ENCODE results near the gene MRPL55.

Gene MRPL55

GRCh38 chr1:228073061-228073856, 35.8 kb downstream of the MRPL55 start:
- H3K27ac ChIP-seq (ENCODE audit: low read depth, low read length): no peak overlapping the region
- H3K9ac ChIP-seq (ENCODE audit: low read depth, low read length): no peak overlapping the region
- 85% methylated on average over 23 of the region's 23 CpGs for WGBS
- H3K4me3 ChIP-seq (ENCODE audit: low read length): no peak overlapping the region
- H3K27me3 ChIP-seq (ENCODE audit: insufficient read depth, low read length): peaks cover 98% of the 10 kb centered on the region
- H3K9me3 ChIP-seq (ENCODE audit: insufficient read depth, low read depth, low read length): no peaks in the 10 kb centered on the region
- H3K4me1 ChIP-seq (ENCODE audit: insufficient read depth, low read length): no peaks in the 10 kb centered on the region
- no peaks in the 10 kb centered on the region for H3K36me3 ChIP-seq (ENCODE audit: insufficient read depth, low read length)

GRCh38 chr1:228072658-228073043, 36.4 kb downstream of the MRPL55 start:
- peaks cover 99% of the 10 kb centered on the region for H3K27me3 ChIP-seq (ENCODE audit: insufficient read depth, low read length)
- H3K27ac ChIP-seq (ENCODE audit: low read depth, low read length): no peak overlapping the region
- no peak overlapping the region for H3K9ac ChIP-seq (ENCODE audit: low read depth, low read length)
- H3K4me3 ChIP-seq (ENCODE audit: low read length): no peak overlapping the region
- no peaks in the 10 kb centered on the region for H3K9me3 ChIP-seq (ENCODE audit: insufficient read depth, low read depth, low read length)
- WGBS: 84% methylated on average over 5 of the region's 5 CpGs
- H3K4me1 ChIP-seq (ENCODE audit: insufficient read depth, low read length): no peaks in the 10 kb centered on the region
- H3K36me3 ChIP-seq (ENCODE audit: insufficient read depth, low read length): no peaks in the 10 kb centered on the region

GRCh38 chr1:228071839-228072657, 37.1 kb downstream of the MRPL55 start:
- Histone ChIP-seq H3K9ac (ENCODE audit: low read depth, low read length) (no peak overlapping the region), H3K27me3 (ENCODE audit: insufficient read depth, low read length) (peaks cover 99% of the 10 kb centered on the region), H3K4me1 (ENCODE audit: insufficient read depth, low read length) (no peaks in the 10 kb centered on the region), H3K27ac (ENCODE audit: low read depth, low read length) (no peak overlapping the region), H3K36me3 (ENCODE audit: insufficient read depth, low read length) (no peaks in the 10 kb centered on the region), H3K4me3 (ENCODE audit: low read length) (no peak overlapping the region), H3K9me3 (ENCODE audit: insufficient read depth, low read depth, low read length) (no peaks in the 10 kb centered on the region)
- WGBS: 76% methylated on average over 7 of the region's 7 CpGs

- H3K9ac ChIP-seq (ENCODE audit: low read depth, low read length): no peak overlapping the region
- no peaks in the 10 kb centered on the region for H3K36me3 ChIP-seq (ENCODE audit: insufficient read depth, low read length)
- no peaks in the 10 kb centered on the region for H3K9me3 ChIP-seq (ENCODE audit: insufficient read depth, low read depth, low read length)
- no peaks in the 10 kb centered on the region for H3K4me1 ChIP-seq (ENCODE audit: insufficient read depth, low read length)
- H3K27me3 ChIP-seq (ENCODE audit: insufficient read depth, low read length): peaks cover 98% of the 10 kb centered on the region
- H3K4me3 ChIP-seq (ENCODE audit: low read length): no peak overlapping the region
- 66% methylated on average over 3 of the region's 3 CpGs for WGBS
- H3K27ac ChIP-seq (ENCODE audit: low read depth, low read length): no peak overlapping the region
These were observed 38.2 kb downstream of the MRPL55 start for GRCh38 chr1:228070851-228071250.

GRCh38 chr1:228070173-228070572, 38.9 kb downstream of the MRPL55 start:
- no peak overlapping the region for H3K4me3 ChIP-seq (ENCODE audit: low read length)
- no peak overlapping the region for H3K9ac ChIP-seq (ENCODE audit: low read depth, low read length)
- no peaks in the 10 kb centered on the region for H3K4me1 ChIP-seq (ENCODE audit: insufficient read depth, low read length)
- no peak overlapping the region for H3K27ac ChIP-seq (ENCODE audit: low read depth, low read length)
- no peaks in the 10 kb centered on the region for H3K9me3 ChIP-seq (ENCODE audit: insufficient read depth, low read depth, low read length)
- 56% methylated on average over 2 of the region's 2 CpGs for WGBS
- H3K27me3 ChIP-seq (ENCODE audit: insufficient read depth, low read length): peaks cover 98% of the 10 kb centered on the region
- H3K36me3 ChIP-seq (ENCODE audit: insufficient read depth, low read length): no peaks in the 10 kb centered on the region

GRCh38 chr1:228068359-228068758, 40.7 kb downstream of the MRPL55 start:
- peaks cover 96% of the 10 kb centered on the region for H3K27me3 ChIP-seq (ENCODE audit: insufficient read depth, low read length)
- no peak overlapping the region for H3K27ac ChIP-seq (ENCODE audit: low read depth, low read length)
- H3K4me3 ChIP-seq (ENCODE audit: low read length): no peak overlapping the region
- 77% methylated on average over 7 of the region's 7 CpGs for WGBS
- H3K36me3 ChIP-seq (ENCODE audit: insufficient read depth, low read length): no peaks in the 10 kb centered on the region
- H3K4me1 ChIP-seq (ENCODE audit: insufficient read depth, low read length): no peaks in the 10 kb centered on the region
- H3K9me3 ChIP-seq (ENCODE audit: insufficient read depth, low read depth, low read length): no peaks in the 10 kb centered on the region
- no peak overlapping the region for H3K9ac ChIP-seq (ENCODE audit: low read depth, low read length)

GRCh38 chr1:228066891-228067654, 42.0 kb downstream of the MRPL55 start:
- Histone ChIP-seq H3K9me3 (ENCODE audit: insufficient read depth, low read depth, low read length) (no peaks in the 10 kb centered on the region), H3K4me1 (ENCODE audit: insufficient read depth, low read length) (no peaks in the 10 kb centered on the region), H3K9ac (ENCODE audit: low read depth, low read length) (no peak overlapping the region), H3K36me3 (ENCODE audit: insufficient read depth, low read length) (no peaks in the 10 kb centered on the region), H3K4me3 (ENCODE audit: low read length) (no peak overlapping the region), H3K27ac (ENCODE audit: low read depth, low read length) (no peak overlapping the region), H3K27me3 (ENCODE audit: insufficient read depth, low read length) (peaks cover 96% of the 10 kb centered on the region)
- WGBS: 72% methylated on average over 10 of the region's 10 CpGs

GRCh38 chr1:228066416-228066815, 42.7 kb downstream of the MRPL55 start:
- no peaks in the 10 kb centered on the region for H3K36me3 ChIP-seq (ENCODE audit: insufficient read depth, low read length)
- H3K9me3 ChIP-seq (ENCODE audit: insufficient read depth, low read depth, low read length): no peaks in the 10 kb centered on the region
- 61% methylated on average over 4 of the region's 4 CpGs for WGBS
- peaks cover 96% of the 10 kb centered on the region for H3K27me3 ChIP-seq (ENCODE audit: insufficient read depth, low read length)
- H3K9ac ChIP-seq (ENCODE audit: low read depth, low read length): no peak overlapping the region
- no peak overlapping the region for H3K4me3 ChIP-seq (ENCODE audit: low read length)
- H3K4me1 ChIP-seq (ENCODE audit: insufficient read depth, low read length): no peaks in the 10 kb centered on the region
- H3K27ac ChIP-seq (ENCODE audit: low read depth, low read length): no peak overlapping the region

- WGBS: 85% methylated on average over 15 of the region's 15 CpGs
- Histone ChIP-seq H3K27me3 (ENCODE audit: insufficient read depth, low read length) (peaks cover 96% of the 10 kb centered on the region), H3K36me3 (ENCODE audit: insufficient read depth, low read length) (no peaks in the 10 kb centered on the region)
These were observed 43.4 kb downstream of the MRPL55 start for GRCh38 chr1:228065543-228066347.

GRCh38 chr1:228064741-228065542, 44.2 kb downstream of the MRPL55 start:
- WGBS: 74% methylated on average over 15 of the region's 15 CpGs
- H3K4me1 ChIP-seq (ENCODE audit: insufficient read depth, low read length): no peaks in the 10 kb centered on the region
- H3K9ac ChIP-seq (ENCODE audit: low read depth, low read length): no peak overlapping the region
- H3K27me3 ChIP-seq (ENCODE audit: insufficient read depth, low read length): peaks cover 96% of the 10 kb centered on the region
- no peak overlapping the region for H3K27ac ChIP-seq (ENCODE audit: low read depth, low read length)
- H3K4me3 ChIP-seq (ENCODE audit: low read length): no peak overlapping the region
- H3K36me3 ChIP-seq (ENCODE audit: insufficient read depth, low read length): no peaks in the 10 kb centered on the region
- no peaks in the 10 kb centered on the region for H3K9me3 ChIP-seq (ENCODE audit: insufficient read depth, low read depth, low read length)

More at GRCh38 chr1:228065543-228066347, 43.4 kb downstream of the MRPL55 start:
- no peaks in the 10 kb centered on the region for H3K4me1 ChIP-seq (ENCODE audit: insufficient read depth, low read length)
- no peak overlapping the region for H3K4me3 ChIP-seq (ENCODE audit: low read length)
- H3K27ac ChIP-seq (ENCODE audit: low read depth, low read length): no peak overlapping the region
- no peaks in the 10 kb centered on the region for H3K9me3 ChIP-seq (ENCODE audit: insufficient read depth, low read depth, low read length)
- no peak overlapping the region for H3K9ac ChIP-seq (ENCODE audit: low read depth, low read length)
